RPMI8226 (cell line): Measurements from ENCODE around the gene NPC1.
"Not testable (repeated sequence)": the region's sequence is repeated elsewhere in the genome, so short reads cannot be mapped to it uniquely, and the experiment has no call there.

Source experiments
- DNase-seq: peaks from one replicate; pipeline ENCODE4 v3.0.0-alpha.2; 2015

NPC1 gene

DNA sequence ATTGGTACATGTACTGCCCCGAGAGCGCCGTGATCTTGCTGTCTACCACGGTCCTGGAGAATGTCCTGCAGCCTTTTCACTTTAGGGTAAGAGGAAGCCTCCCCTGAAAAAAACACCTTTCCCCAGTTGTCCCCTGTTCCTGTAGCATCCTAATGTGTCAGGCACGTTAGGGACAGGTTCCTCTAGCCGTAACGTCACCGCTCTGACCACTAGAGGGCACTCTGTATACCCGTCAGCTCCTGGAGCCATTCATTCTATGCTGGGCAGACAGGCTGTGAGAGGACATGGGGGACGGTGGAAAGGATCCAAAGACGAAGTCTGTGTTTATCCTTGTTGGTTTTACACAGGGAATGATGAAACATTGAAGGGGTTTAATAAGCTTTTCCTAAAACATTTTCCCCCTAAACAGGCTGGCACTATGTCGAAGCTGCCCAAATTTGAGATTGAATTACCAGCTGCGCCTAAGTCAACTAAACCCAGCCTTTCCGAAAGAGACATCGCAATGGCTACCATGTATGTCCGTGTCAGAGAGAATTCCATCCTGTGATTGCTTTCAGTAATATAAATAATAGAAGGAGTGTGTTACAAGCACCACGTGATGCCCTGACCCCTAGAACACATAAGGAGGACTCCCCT is 70.3 kb downstream of the NPC1 start:
- peak; percentile 88 for DNase-seq

DNA sequence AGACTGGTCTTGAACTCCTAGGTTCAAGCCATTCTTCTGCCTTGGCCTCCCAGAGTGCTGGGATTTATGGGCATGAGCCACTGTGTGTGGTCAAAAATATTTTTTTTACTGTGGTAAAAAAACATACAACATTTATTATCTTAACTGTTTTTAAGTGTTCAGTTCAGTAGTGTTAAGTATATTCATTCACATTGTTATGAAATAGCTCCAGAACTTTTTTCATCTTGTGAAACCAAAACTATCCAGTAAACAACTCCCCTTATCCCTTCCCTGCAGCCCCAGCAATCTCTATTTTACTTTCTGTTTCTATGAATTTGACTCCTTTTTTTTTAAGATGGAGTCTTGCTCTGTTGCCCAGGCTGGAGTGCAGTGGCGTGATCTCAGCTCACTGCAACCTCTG is 73.7 kb downstream of the NPC1 start:
- no peak for DNase-seq

DNA sequence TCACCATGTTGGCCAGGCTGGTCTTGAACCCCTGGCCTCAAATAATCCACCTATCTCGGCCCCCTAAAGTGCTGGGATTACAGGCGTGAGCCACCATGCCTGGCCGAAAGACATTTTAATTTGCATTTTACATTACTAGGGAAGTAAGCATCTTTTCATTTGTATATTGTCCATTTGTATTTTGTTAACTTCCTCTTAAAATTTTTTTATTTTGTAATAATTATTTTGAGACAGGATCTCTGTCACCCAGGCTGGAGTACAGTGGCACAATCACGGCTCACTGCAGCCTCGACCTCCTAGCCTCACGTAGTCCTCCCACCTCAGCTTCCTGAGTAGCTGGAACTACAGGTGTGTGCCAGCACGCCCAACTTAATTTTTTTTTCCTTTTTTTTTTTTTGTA is 74.1 kb downstream of the NPC1 start:
- not testable (repeated sequence) for DNase-seq

DNA sequence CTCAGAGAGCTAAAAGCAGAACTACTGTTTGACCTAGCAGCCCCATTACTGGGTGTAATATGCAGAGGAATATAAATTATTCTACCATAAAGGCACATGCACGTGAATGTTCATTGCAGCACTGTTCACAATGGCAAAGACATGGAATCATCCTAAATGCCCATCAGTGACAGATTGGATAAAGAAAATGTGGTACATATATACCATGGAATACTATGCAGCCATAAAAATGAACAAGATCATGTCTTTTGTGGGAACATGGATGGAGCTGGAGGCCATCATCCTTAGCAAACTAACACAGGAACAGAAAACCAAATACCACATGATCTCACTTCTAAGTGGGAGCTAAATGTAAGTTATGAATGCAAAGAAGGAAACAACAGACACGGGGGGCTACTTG is 75.4 kb downstream of the NPC1 start:
- not testable (repeated sequence) for DNase-seq

DNA sequence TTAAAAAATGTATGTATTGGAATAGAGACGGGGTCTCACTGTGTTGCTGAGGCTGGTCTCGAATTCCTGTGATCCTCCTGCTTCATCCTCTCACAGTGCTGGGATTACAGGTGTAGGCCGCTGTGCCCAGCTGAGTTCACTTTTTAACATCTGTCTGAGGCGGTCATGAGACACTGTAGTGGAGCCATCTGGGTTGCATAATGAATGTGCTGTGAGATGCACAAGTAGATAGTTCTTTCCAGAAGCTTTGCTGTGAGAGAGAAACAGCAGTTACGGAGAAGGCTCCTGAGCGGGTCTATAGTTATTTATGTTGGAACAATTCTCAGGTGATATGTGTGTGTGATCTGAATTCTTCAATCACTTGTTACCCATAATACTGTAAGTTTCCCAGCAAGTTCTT is 79.9 kb downstream of the NPC1 start:
- DNase-seq = no peak

DNA sequence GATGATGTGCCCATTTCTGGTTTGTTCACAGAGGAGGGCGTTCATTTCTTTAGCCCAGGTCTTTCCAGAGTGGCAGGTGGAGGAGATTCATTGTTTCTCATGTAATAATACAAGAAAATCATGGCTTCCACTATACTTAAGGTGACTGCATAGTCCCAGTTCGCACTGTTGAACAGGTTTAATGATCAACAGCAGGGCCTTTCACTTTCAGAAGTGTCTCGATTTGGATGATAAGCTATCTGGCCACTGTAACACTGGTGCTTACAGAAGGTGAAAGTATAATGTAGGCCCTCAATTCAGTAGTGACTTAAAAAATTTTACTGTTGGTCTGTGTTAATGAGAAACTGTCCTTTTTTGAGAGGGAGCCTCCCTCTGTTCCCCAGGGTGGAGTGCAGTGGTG is 81.6 kb downstream of the NPC1 start:
- no peak for DNase-seq

DNA sequence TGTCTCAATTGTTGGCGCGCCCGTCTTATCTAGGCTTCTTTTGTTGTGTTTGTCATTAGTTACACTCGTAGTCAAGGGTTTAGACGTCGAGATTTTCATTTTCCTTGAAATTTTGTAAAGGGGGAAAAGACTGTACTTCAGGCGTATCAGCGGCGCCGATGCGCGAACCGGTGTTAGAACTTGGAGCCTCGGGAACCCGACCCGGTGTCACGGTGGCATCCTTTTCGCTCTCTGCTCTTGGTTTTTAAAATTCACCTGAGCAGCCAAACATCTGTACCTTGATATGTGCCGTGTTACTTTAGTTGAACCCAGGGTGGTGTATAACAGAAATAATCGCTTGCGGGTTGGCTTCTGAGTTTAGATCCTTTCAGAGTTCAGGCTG is 82.4 kb downstream of the NPC1 start:
- peak; percentile 17 for DNase-seq

DNA sequence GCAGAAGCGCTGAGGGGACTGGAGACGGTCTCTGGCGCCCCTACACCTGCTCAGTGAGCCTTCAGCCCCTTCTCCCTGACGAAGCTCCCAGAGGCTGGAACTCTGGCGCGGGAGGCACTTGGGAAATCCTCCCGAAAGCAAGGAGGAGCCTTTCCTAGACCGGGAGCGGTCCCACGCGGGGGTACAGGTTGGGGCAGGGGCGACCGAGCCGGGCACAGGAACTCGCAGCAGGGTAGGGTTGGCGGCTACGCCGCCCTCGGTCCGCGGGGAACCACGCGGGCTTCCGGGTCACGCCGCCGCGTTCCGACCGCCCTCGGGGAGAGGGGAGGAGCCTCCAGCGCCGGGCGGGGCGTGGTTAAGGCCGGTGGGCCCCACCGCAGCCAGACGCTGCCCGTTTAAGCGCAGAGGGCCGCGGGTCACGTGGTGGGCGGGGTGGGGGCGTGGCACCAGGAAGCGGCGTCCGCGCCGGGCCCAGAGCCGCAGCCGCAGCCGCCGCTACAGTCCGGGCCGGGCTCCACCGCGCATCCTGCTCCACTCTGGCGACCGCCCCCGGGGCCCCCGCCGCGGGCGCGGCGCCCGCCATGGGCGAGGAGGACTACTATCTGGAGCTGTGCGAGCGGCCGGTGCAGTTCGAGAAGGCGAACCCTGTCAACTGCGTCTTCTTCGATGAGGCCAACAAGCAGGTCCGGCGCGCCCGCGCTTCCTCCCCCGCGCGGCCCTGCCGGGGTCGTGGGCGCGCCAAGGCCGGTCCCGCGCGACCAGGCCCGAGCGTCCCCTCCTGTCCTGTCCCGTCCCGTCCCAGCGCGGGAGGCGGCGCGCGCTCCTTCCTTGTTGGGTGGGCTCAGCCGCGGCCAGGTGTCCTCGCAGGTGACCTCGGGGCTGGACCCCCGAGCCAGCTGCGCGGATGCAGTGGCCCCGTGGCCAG is 83.0 kb downstream of the NPC1 start, which contains the start of gene RMC1:
RMC1 (plus strand) TSS at position 474 of the 925 bp plus-strand sequence; CDS start at position 582, 108 bp downstream.
- DNase-seq = peak; percentile 99

DNA sequence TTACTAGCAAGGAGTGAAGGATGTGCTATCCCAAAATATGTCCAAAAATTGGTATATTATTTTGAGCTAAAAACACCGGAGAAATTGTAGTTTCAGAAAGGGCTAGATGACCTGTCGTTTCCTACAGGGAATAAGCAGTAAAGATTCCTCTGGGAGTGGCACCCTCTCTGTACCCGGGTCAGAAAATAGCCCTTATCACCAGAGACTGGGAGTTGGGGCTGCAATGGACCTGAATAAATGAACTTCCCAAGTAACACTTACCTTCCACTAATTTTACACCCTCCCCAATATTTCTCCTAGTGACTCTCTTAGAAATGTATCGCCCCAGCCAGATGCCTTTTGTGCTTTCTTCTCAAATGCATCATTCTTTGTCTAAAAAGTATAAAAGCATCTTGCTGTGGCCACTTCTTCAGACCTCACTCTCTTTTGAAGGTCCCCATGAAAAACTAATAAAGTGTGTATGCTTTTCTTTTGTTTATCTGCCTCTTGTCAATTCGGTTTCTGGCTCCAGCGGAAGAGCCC is 83.7 kb downstream of the NPC1 start:
- DNase-seq = no peak

DNA sequence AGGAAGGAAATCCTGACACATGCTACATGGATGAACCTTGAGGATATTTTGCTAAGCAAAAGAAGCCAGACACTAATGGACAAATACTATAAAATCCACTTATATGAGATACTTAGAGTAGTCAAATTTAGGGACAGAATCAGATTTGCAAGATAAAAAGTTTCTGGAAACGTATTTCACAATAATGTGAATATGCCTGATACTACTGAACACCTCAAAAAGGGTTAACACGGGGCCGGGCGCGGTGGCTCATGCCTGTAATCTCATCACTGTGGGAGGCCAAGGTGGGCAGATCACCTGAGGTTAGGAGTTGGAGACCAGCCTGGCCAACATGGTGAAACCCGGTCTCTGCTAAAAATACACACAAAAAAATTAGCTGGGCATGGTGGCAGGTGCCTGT is 84.7 kb downstream of the NPC1 start:
- no peak for DNase-seq

DNA sequence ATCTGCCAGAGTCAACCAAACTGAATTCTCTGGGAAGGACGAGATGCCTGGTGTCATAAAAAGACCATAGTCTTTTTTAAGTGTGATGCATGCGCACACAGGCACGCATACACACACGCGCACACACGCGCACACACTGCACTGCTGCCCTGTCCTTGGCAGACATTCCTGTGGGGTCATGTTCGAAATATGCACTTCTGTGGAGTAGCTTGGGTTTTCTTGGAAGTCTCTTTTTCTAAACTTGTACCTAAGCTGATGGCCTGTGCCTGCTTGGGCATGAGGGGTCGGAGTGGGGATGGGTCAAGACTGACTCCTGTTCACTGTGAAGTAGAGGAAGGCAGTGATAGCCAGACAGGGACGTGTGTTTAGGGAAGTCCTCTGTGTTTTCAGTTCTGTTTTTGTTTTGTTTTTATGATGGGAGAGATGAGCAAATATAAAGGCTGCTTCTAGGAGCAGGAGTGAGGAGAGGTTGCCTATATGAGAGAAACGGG is 87.0 kb downstream of the NPC1 start:
- peak; percentile 11 for DNase-seq

DNA sequence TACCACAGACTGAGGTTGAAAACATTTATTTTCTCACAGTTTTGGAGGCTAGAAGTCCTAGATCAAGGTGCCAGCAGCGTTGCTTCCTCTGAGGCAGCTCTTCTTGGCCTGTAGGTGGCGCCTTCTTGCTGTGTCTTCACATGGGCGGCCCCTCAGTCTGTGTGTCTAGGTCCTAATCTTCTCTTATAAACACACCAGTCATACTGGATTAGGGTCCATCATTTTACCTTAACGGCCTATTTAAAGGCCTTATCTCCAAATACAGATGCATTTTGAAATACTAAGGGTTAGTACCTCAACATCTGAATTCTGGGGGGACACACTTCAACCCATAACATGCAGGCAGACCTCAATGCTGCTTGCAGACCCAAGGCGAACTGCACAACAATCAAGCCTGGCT is 87.4 kb downstream of the NPC1 start:
- peak; percentile 86 for DNase-seq

DNA sequence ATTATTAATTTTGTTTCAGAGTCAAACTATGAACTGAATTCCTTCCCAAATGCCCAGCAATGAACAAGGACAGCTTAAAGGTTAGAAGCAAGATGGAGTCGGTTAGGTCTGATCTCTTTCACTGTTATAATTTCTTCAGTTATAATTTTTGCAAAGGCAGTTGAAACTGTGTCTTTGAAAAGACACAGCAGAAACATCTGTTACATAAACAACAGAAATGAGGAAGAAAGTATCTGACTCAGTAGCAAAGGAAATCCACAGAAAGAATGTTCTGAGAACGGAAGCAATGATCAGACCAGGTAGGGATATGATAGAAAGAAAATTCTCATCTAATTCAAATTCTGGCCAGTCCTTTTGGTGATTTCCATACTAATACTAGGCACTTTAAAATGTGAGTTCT is 88.2 kb downstream of the NPC1 start:
- DNase-seq = no peak

DNA sequence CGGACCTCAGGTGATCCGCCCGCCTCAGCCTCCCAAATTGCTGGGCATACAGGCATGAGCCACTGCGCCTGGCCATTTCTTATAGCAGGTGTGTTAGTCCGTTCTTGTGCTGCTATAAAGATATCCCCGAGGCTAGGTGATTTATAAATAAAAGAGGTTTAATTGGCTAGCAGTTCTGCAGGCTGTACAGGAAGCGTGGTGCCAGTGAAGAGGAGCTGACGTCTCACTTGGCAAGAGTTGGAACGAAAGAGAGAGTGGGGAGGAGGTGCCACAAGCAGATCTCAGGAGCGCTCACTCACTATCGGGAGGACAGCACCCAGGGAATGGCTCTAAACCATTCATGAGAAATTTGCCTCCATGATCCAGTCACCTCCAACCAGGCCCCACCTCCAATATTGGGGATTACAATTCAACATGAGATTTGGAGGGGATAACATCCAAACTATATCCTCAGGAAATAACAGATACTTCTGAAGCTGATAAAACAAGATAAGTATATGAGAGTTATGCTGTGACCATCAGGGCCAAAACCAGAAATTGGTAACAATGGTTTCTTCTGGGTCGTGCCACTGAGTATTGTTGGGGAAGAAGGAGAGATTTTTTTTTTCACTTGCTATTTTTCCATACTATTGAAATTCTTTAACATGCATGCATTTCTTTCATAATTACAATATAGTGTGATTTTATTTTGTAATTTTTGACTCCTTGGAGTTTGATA is 90.4 kb downstream of the NPC1 start:
- DNase-seq = peak; percentile 96

DNA sequence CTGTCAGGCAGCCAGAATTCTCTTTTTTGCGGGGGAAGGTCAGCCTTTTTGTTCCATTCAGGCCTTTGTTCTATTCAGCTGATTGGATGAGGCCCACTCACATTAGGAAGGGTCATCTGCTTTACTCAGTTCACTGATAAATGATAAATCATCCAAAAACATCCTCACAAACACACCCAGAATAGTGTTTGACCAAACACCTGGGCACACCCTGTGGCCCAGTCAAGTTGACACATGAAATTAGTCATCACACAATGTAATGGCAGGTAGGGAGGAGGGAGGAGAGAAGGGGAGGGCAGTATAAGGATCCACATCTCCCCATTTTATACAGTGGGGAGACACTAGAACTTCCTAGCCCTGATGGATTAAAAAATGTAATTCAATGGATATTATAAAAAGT is 91.3 kb downstream of the NPC1 start:
- peak; percentile 56 for DNase-seq

DNA sequence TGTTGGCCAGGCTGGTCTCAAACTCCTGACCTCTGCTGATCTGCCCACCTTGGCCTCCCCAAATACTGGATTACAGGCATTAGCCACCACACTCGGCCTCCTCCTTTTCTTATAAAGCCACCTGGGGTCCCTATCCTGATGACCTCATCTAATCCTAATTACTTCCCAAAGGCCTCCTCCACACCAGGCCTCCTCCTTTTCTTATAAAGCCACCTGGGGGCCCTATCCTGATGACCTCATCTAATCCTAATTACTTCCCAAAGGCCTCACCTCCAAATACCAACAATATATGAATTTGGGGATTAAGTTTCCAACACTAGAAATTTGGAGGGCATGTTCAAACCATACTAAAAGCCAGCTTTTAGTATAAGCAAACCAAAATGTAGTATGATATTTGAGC is 92.7 kb downstream of the NPC1 start:
- DNase-seq = no peak

DNA sequence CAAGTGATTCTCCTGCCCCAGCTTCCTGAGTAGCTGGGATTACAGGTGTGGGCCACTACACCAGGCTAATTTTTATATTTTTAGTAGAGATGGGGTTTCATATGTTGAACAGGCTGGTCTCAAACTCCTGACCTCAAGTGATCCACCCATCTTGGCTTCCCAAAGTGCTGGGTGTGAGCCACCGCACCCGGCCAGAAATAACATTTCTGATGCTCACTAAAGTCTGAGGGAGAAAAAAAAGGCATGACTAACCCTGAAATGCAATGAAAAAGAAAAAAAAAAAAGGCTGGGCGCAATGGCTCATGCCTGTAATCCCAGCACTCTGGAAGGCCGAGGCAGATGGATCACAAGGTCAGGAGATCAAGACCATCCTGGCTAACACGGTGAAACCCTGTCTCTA is 96.7 kb downstream of the NPC1 start:
- not testable (repeated sequence) for DNase-seq

DNA sequence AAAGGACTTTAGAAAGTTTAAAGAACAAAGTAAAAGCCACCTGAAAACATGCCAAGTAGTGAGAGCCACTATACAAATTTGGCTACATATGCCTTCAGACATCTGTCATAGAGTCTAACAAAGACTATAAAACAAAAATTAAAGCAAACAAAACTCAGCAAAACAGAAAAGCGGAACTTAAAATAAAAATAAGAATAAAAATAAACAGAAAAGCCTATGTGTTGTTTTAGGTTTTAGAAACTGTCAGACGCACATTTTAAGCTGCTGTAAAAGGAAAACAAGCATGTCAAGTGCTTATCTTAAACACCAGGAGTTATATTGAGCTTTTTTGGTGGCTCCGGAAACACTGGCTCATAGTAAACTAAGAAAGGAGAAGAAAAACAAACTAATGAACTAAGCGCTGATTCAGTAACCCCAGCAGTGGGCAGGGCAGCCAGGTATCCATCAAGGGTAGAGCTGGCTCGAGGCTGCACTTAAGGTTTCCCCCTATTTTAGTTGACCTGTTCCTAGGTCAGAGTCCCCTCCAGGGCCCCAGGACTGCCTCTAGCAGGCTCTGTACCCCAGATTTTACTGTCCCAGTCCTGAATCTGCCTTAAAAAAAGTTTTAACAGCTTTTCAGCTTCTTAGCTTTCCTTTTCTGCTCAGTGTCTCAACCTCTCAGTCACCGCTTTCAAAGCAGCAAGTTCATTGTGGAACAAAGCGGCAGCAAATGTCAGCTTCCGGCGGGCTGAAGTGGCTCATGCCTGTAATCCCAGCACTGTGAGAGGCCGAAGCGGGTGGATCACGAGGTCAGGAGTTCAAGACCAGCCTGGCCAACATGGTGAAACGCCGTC is 98.4 kb downstream of the NPC1 start:
- peak; percentile 71 for DNase-seq

DNA sequence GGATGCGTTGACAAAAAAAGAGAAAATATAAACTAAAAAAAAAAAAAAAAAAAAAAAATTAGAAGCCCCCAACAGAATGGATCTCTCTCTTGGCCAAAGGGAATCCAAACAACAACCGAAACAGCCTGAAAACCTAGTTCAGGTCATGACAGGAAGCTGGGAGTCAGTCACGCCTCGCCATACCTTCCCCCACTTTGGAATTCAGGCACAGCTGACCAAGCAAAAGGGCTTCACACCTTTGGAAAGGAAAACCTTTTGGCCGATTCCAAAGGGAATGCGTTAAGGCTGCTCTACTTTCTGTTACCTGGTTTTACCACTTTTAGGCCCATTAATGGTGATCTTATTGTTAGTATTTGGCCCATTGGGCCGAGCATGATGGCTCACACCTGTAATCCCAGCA is 100.9 kb downstream of the NPC1 start:
- no peak for DNase-seq

DNA sequence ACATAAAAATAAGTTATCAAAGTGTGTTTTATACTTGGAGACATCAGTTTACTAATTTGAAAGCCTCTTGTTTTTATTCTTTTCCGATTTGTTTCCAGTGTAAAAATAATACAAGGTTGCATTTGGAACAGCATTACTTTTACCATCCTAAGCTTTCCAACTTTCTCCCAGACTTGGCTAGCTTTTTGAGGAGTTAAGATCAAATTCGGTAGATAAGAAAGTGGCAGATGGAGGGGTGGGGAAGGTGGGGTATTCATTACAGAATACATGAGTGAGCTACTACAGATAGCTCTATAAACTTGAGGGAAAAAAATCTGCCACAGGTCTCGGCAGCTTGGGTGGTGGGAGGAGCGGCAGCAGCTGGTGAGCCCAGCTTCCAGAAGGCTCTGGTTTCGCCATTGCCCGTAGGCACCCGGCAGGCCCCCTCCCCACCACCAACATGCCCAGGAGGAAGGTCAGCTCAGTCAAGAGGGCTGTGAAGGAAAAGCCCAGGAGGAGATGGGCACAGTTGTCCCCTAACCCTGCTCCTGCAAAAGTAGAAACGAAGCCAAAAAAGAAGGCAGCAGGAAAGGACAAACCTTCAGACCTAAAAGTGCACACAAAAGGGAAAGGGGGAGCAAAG is 101.6 kb downstream of the NPC1 start:
- DNase-seq = no peak
